SK-N-SH treated with all-trans-retinoic acid at 6 μM for 48 hours (cell line): ENCODE results near the gene TNIK.

ENCODE experiments used
- ATAC-seq: fragments of 200-7000 bp; cut with Tn5 transposase; 3 replicates; pipeline ENCODE4 v1.9.1; 2020; ENCODE audit warnings: mild to moderate bottlenecking, moderate library complexity
- ARNTL ChIP-seq: fragments of 450-650 bp; formaldehyde crosslinking; IDR thresholded peaks from 2 replicates; pipeline ENCODE4 v1.5.0; 2020; ENCODE audit warnings: low read depth, mild to moderate bottlenecking, moderate library complexity, borderline replicate concordance
- CREB5 ChIP-seq: fragments of 250-450 bp; sonication (Bioruptor Pico); IDR thresholded peaks from 2 replicates; pipeline ENCODE4 v1.5.1; 2020; ENCODE audit warnings: low read depth, mild to moderate bottlenecking, moderate library complexity
- CSDC2 ChIP-seq: fragments of 250-450 bp; sonication (Bioruptor Pico); IDR thresholded peaks from 2 replicates; pipeline ENCODE4 v1.5.0; 2020; ENCODE audit warnings: mild to moderate bottlenecking, moderate library complexity
- CSRNP3 ChIP-seq: fragments of 250-450 bp; sonication (Bioruptor Pico); IDR thresholded peaks from 2 replicates; pipeline ENCODE4 v1.5.1; 2021; ENCODE audit warnings: mild to moderate bottlenecking, moderate library complexity
- ESRRG ChIP-seq: fragments of 250-450 bp; sonication (Bioruptor Pico); IDR thresholded peaks from 2 replicates; pipeline ENCODE4 v1.6.1; 2021; ENCODE audit warnings: mild to moderate bottlenecking
- GLIS3 ChIP-seq: fragments of 250-450 bp; sonication (Bioruptor Pico); IDR thresholded peaks from 2 replicates; pipeline ENCODE4 v1.5.0; 2020; ENCODE audit warnings: mild to moderate bottlenecking, moderate library complexity
- ISL1 ChIP-seq: fragments of 250-450 bp; sonication (Bioruptor Pico); IDR thresholded peaks from 2 replicates; pipeline ENCODE4 v2.1.2; 2022; ENCODE audit warnings: mild to moderate bottlenecking, moderate library complexity
- OSR1 ChIP-seq: fragments of 250-450 bp; sonication (Bioruptor Pico); IDR thresholded peaks from 2 replicates; pipeline ENCODE4 v1.8.0; 2022; ENCODE audit warnings: moderate library complexity, mild to moderate bottlenecking, inconsistent platforms
- PPARA ChIP-seq: fragments of 250-450 bp; sonication (Bioruptor Pico); IDR thresholded peaks from 2 replicates; pipeline ENCODE4 v1.5.0; 2020; ENCODE audit warnings: mild to moderate bottlenecking, borderline replicate concordance
- RARB ChIP-seq: fragments of 250-450 bp; sonication (Bioruptor Pico); IDR thresholded peaks from 2 replicates; pipeline ENCODE4 v1.8.0; 2021; ENCODE audit warnings: mild to moderate bottlenecking, moderate library complexity
- SNAI2 ChIP-seq: fragments of 250-450 bp; sonication (Bioruptor Pico); IDR thresholded peaks from 2 replicates; pipeline ENCODE4 v1.5.0; 2020; ENCODE audit warnings: mild to moderate bottlenecking, moderate library complexity
- TCF4 ChIP-seq: fragments of 250-450 bp; sonication (Bioruptor Pico); IDR thresholded peaks from 2 replicates; pipeline ENCODE4 v1.8.0; 2021; ENCODE audit warnings: mild to moderate bottlenecking, moderate library complexity, borderline replicate concordance
- TOX ChIP-seq: fragments of 250-450 bp; sonication (Bioruptor Pico); IDR thresholded peaks from 2 replicates; pipeline ENCODE4 v1.8.0; 2021; ENCODE audit warnings: mild to moderate bottlenecking, moderate library complexity, borderline replicate concordance
- ZC3H10 ChIP-seq: fragments of 250-450 bp; sonication (Bioruptor Pico); IDR thresholded peaks from 2 replicates; pipeline ENCODE4 v1.5.1; 2021; ENCODE audit warnings: mild to moderate bottlenecking, moderate library complexity
- ZFP30 ChIP-seq: fragments of 450-650 bp; formaldehyde crosslinking; IDR thresholded peaks from 2 replicates; pipeline ENCODE4 v1.5.0; 2022; ENCODE audit warnings: mild to moderate bottlenecking, moderate library complexity
- ZNF565 ChIP-seq: fragments of 450-650 bp; formaldehyde crosslinking; conservative IDR thresholded peaks from 2 replicates; pipeline ENCODE4 v1.5.0; 2020; ENCODE audit warnings: low read depth, mild to moderate bottlenecking, moderate library complexity
- ZNF70 ChIP-seq: fragments of 450-650 bp; formaldehyde crosslinking; IDR thresholded peaks from 2 replicates; pipeline ENCODE4 v1.5.0; 2020; ENCODE audit warnings: mild to moderate bottlenecking, moderate library complexity
- ZNF8 ChIP-seq: fragments of 450-650 bp; formaldehyde crosslinking; IDR thresholded peaks from 2 replicates; pipeline ENCODE4 v1.5.0; 2020; ENCODE audit warnings: mild to moderate bottlenecking, moderate library complexity
- TF ChIP-seq, protein P1 (sequence below): fragments of 250-450 bp; sonication (Bioruptor Pico); IDR thresholded peaks from 2 replicates; pipeline ENCODE4 v1.8.0; 2021; ENCODE audit warnings: low read depth, mild to moderate bottlenecking, moderate library complexity, borderline replicate concordance
- TF ChIP-seq, protein P2 (sequence below): fragments of 250-450 bp; sonication (Bioruptor Pico); IDR thresholded peaks from 2 replicates; pipeline ENCODE4 v1.8.0; 2020; ENCODE audit warnings: mild to moderate bottlenecking, moderate library complexity, borderline replicate concordance

Gene TNIK

DNA sequence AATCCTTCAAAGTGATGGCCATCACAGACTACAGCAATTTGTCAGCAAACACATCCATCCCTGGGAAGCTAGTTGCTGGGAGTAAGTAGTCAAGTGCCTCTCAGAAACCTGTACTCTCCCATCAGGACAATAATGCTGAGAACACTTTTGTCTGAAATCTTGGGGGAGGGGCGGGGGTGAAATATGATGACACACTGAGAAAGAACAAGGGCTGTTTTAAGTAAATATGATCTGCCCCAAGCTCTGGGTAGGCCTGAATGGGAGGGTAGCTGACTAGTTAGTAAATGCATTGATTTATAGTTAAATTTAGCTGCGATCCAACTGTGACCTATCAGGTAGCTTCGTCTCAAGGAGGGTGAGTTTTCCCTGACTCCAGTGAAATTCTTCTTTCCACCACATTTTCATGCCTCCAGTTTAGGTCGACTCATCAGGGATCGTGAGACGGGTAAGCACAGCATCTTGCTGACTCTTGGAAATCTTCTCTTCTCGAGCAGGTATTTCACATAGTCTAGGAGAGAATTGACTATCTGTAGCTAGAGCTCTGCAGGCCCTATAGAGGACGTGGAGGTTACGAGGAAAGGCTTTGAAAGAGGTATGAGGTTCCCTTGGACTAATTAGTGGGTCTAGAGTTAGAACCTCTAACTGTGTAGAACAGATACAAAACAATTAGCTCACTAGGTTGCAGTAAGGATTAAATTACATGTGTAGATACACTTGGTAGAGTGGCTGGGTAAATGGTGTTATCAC lies 220.3 kb downstream of the TNIK start:
- no peak for ATAC-seq
- TF ChIP-seq CSRNP3 (CRISPR knock-in tag) (no peak), ZNF8 (CRISPR knock-in tag) (no peak)
- TF ChIP-seq, all 23 proteins: peak for 0

GRCh38 chr3:171237009-171237385 lies 223.2 kb downstream of the TNIK start:
- ATAC-seq, result no peak
- TF ChIP-seq ZC3H10 (CRISPR knock-in tag) (no peak), GLIS3 (CRISPR knock-in tag) (no peak), TOX (CRISPR knock-in tag) (no peak), ESRRG (CRISPR knock-in tag) (no peak), PPARA (CRISPR knock-in tag) (no peak), ISL1 (no peak), OSR1 (CRISPR knock-in tag) (no peak), RARB (no peak), ZNF70 (CRISPR knock-in tag) (no peak), ZNF565 (CRISPR knock-in tag) (no peak), ARNTL (CRISPR knock-in tag) (no peak)
- TF ChIP-seq, all 23 proteins: peak for 0

DNA sequence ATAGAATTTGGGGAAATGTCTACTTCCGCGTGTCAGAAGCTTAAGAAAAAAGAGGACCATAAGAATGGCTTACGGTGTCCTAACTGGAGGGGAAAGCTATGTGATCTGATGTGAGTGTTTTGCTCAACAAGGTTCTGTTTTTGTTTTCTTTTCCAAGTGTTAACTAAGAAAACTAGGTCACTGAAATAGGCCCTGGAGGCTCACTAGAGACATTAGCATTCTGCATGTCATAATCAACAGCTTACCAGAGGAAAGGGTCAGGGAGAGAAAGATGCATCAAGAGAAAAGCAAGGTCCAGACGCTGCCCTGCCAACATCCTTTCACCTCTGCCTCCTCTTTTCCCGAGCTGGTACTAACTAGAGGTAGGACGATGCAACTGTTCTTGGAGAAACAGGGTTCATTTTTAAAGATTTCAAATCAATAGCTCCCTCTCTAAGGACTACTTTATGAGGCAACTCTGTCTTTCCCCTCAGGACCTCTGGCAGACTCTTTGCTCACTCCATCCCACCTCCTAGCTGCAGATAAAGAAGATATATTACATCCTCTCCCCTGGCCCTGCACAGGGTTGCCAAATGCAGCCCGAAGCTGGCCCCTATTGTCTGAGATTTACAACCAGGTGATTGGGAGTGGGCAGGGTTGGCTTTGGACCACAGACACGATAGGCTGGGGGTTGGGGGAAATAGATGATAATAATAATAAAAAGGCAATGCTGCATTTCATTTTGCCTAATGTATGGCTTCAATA lies 223.8 kb downstream of the TNIK start:
- TF ChIP-seq GLIS3 (CRISPR knock-in tag) (no peak), ZNF8 (CRISPR knock-in tag) (no peak), ARNTL (CRISPR knock-in tag) (no peak), RARB (no peak), CREB5 (no peak), SNAI2 (CRISPR knock-in tag) (no peak), ISL1 (no peak), ZFP30 (CRISPR knock-in tag) (no peak), ESRRG (CRISPR knock-in tag) (no peak), CSRNP3 (CRISPR knock-in tag) (no peak), ZNF70 (CRISPR knock-in tag) (no peak), ZNF565 (CRISPR knock-in tag) (no peak), OSR1 (CRISPR knock-in tag) (no peak), TOX (CRISPR knock-in tag) (no peak), CSDC2 (CRISPR knock-in tag) (no peak), TCF4 (CRISPR knock-in tag) (no peak)
- TF ChIP-seq, protein P1, sequence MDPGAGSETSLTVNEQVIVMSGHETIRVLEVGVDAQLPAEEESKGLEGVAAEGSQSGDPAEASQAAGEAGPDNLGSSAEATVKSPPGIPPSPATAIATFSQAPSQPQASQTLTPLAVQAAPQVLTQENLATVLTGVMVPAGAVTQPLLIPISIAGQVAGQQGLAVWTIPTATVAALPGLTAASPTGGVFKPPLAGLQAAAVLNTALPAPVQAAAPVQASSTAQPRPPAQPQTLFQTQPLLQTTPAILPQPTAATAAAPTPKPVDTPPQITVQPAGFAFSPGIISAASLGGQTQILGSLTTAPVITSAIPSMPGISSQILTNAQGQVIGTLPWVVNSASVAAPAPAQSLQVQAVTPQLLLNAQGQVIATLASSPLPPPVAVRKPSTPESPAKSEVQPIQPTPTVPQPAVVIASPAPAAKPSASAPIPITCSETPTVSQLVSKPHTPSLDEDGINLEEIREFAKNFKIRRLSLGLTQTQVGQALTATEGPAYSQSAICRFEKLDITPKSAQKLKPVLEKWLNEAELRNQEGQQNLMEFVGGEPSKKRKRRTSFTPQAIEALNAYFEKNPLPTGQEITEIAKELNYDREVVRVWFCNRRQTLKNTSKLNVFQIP, result no peak
- TF ChIP-seq, protein P2, sequence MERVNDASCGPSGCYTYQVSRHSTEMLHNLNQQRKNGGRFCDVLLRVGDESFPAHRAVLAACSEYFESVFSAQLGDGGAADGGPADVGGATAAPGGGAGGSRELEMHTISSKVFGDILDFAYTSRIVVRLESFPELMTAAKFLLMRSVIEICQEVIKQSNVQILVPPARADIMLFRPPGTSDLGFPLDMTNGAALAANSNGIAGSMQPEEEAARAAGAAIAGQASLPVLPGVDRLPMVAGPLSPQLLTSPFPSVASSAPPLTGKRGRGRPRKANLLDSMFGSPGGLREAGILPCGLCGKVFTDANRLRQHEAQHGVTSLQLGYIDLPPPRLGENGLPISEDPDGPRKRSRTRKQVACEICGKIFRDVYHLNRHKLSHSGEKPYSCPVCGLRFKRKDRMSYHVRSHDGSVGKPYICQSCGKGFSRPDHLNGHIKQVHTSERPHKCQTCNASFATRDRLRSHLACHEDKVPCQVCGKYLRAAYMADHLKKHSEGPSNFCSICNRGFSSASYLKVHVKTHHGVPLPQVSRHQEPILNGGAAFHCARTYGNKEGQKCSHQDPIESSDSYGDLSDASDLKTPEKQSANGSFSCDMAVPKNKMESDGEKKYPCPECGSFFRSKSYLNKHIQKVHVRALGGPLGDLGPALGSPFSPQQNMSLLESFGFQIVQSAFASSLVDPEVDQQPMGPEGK, result no peak
- peak; percentile 31; the same call in 2 of the 3 replicates for ATAC-seq
